Central memory CD4-positive, alpha-beta T cell (primary cell): Measurements from ENCODE around the gene RAD1.

Experiments
- DNase-seq: peaks from one replicate; pipeline ENCODE4 v3.0.0; 2022

The RAD1 gene

DNA sequence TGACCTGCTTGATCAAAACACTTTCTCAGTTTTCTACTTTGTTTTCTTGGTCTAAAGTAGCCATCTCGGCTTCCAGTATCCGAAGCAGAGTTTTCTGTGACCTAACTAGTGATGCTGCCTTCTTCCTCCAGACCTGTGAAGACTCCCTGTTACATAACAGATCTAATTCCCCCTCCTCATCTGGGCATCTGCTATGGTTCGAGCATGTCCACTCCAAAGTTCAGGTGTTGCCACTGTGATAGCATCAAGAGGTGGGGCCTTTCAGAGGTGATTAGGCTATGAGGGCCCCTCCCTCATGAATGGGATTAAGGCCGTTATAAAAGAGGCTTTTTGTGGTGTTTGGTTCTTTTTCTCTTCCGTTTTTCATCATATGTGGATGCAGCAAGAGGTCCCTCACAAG lies 56.1 kb downstream of the RAD1 start:
- DNase-seq: no peak

DNA sequence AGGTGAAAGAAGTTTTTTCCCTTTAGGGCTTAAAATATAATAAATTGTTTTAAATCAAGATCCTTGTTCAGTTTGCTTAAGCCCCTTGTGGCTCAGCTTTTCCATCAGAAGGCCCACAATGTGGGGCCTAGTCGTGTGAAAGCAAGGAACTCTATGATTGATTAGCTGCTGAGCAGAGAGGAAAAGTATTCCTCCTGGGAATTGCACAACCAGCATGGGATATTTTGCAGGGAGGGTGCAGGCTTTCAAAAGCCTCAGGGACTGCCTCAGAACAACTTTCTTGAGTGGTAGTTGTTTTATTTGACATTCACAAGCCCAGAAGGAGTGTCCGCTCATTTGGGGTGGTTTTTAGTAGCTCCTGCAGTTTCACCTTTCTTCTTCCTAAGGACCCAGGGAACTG lies 56.5 kb downstream of the RAD1 start:
- no peak for DNase-seq

DNA sequence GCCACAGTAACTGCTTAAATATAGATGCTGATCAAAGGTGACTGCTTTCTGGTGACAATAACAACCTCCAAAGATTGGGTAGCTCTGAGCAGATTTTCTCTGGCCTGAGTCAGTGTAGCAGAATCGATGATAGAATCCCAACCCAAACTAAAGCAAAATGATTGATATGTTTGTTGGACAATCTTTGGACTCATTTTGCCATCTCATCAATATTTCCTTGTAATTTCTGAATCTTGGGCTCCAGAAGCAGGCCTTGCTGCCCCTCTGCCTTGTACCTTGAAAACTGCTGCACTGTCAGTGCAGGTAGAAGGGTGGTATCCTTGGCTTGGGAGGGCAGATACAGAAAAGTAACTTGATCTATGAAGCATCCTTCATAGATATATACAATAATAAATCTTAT lies 57.4 kb downstream of the RAD1 start:
- DNase-seq: no peak

DNA sequence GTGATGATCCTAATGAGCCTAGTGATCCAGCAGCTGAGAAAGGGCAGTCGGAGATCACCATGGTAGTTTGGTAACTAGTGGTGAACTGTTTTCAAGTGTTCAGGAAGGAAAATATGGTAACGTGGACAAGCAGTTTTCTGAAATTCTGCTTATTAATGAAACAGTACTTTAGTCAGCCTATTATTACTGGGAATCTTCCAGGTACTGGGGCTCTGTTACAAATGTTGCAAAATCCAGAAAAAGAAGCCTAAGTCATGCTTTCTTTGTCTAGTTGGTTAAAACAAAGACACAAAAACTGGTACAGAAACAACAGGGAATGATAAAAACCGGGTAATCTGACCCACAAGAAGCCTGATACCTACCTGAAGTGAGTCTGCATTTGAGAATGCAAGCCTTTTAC lies 58.1 kb downstream of the RAD1 start:
- no peak for DNase-seq
